Ascending aorta (tissue), 2 donors: ENCODE measurements around the gene SNRNP25. TPM values are rescaled to one million over a fixed set of nuclear protein-coding genes. Genes with fewer than 3 reads are reported as not detected.

Experiments used
- DNase-seq, 2 donors: peaks; one replicate each; pipeline ENCODE4 v3.0.0-alpha.2; 2019; ENCODE audit warnings: low spot score in 2 of 2
- H3K27ac ChIP-seq, 2 donors: fragments of 200-600 bp; sonication (generic); one replicate each; pipeline ENCODE4 v1.5.1; 2016 to 2017; ENCODE audit warnings: mild to moderate bottlenecking in 1 of 2
- H3K27me3 ChIP-seq: fragments of 200-600 bp; sonication (generic); one replicate; pipeline ENCODE4 v1.5.1; 2017
- H3K36me3 ChIP-seq, 2 donors: fragments of 200-600 bp; sonication (generic); one replicate each; pipeline ENCODE4 v1.5.1; 2016
- H3K4me1 ChIP-seq, 2 donors: fragments of 200-600 bp; sonication (generic); one replicate each; pipeline ENCODE4 v1.5.1; 2016 to 2017; ENCODE audit warnings: mild to moderate bottlenecking in 1 of 2
- H3K4me3 ChIP-seq, 2 donors: fragments of 200-600 bp; sonication (generic); one replicate each; pipeline ENCODE4 v1.5.1; 2016 to 2017; ENCODE audit warnings: mild to moderate bottlenecking in 1 of 2
- H3K9me3 ChIP-seq, 2 donors: fragments of 200-600 bp; sonication (generic); one replicate each; pipeline ENCODE4 v1.5.1; 2016
- CTCF ChIP-seq, 3 experiments: fragments of 200-600 bp in 2 of 3; fragments of 450-650 bp in 1 of 3; sonication (generic) in 2 of 3; IDR thresholded peaks; one replicate each; pipeline ENCODE4 v1.5.1; 2016 to 2019; ENCODE audit warnings: antibody characterized with exemption in 3 of 3, mild to moderate bottlenecking in 1 of 3, moderate library complexity in 1 of 3
- intact Hi-C: fragments of 100-400 bp; cut with DNase I; formaldehyde crosslinking; loops from one replicate; pipeline ENCODE4 v1.15.1; 2023
- total RNA-seq: library from RNA; depleted of rRNA; stranded (reverse); fragments of >200 nt; gene quantifications from one replicate; pipeline ENCODE4 v1.1.0, GENCODE V29; 2016

Gene SNRNP25
- total RNA-seq, 1 donor from 2014 or later, result not detected

- intact Hi-C loops, result loop anchor here (1.0 kb wide), 1 partner anchor 13 kb away; the partner anchor contains the start of gene RHBDF1
- DNase-seq, result peak; percentile 84 to 96
- Histone ChIP-seq H3K27me3 (no peaks in the 10 kb centered on the region), H3K27ac (peak overlapping the region; percentile 87 to 92), H3K9me3 (no peaks in the 10 kb centered on the region), H3K36me3 (peaks cover 53 to 60% of the 10 kb centered on the region in 2 donors), H3K4me1 (peaks cover 33 to 39% of the 10 kb centered on the region in 2 donors), H3K4me3 (peak overlapping the region in 1 of 2 donors; percentile 30)
- no peak for TF ChIP-seq CTCF (IDR thresholded peaks at IDR 0.05)
Observed at GRCh38 chr16:84718-85406, 31.2 kb downstream of the SNRNP25 start.

GRCh38 chr16:85407-85782, 31.8 kb downstream of the SNRNP25 start:
- Histone ChIP-seq H3K4me3 (peak overlapping the region in 1 of 2 donors; percentile 30), H3K9me3 (no peaks in the 10 kb centered on the region), H3K27me3 (no peaks in the 10 kb centered on the region), H3K4me1 (peaks cover 33 to 38% of the 10 kb centered on the region in 2 donors), H3K36me3 (peaks cover 57 to 60% of the 10 kb centered on the region in 2 donors), H3K27ac (peak overlapping the region; percentile 87 to 92)
- intact Hi-C loops, result no loop called here
- no peak for DNase-seq
- TF ChIP-seq CTCF (IDR thresholded peaks at IDR 0.05), result no peak

- Histone ChIP-seq H3K27me3 (no peaks in the 10 kb centered on the region), H3K27ac (peak overlapping the region; percentile 87 to 92), H3K4me1 (peaks cover 33 to 38% of the 10 kb centered on the region in 2 donors), H3K4me3 (peak overlapping the region in 1 of 2 donors; percentile 30), H3K36me3 (peaks cover 57 to 59% of the 10 kb centered on the region in 2 donors), H3K9me3 (no peaks in the 10 kb centered on the region)
- intact Hi-C loops, result no loop called here
- no peak for DNase-seq
- TF ChIP-seq CTCF (IDR thresholded peaks at IDR 0.05), result no peak
Observed at GRCh38 chr16:85865-86264, 32.2 kb downstream of the SNRNP25 start.

- Histone ChIP-seq H3K9me3 (no peaks in the 10 kb centered on the region), H3K4me1 (peaks cover 33 to 43% of the 10 kb centered on the region in 2 donors), H3K27me3 (no peaks in the 10 kb centered on the region), H3K27ac (peak overlapping the region; percentile 87 to 92), H3K36me3 (peaks cover 56 to 57% of the 10 kb centered on the region in 2 donors), H3K4me3 (no peak overlapping the region)
- intact Hi-C loops, result no loop called here
- no peak for TF ChIP-seq CTCF (IDR thresholded peaks at IDR 0.05)
- no peak for DNase-seq
Observed at GRCh38 chr16:86483-86952, 32.9 kb downstream of the SNRNP25 start.

- DNase-seq, result no peak
- TF ChIP-seq CTCF (IDR thresholded peaks at IDR 0.05), result no peak
- Histone ChIP-seq H3K4me3 (no peak overlapping the region), H3K36me3 (peaks cover 56 to 57% of the 10 kb centered on the region in 2 donors), H3K27ac (no peak overlapping the region), H3K4me1 (peaks cover 25 to 35% of the 10 kb centered on the region in 2 donors), H3K27me3 (no peaks in the 10 kb centered on the region), H3K9me3 (no peaks in the 10 kb centered on the region)
- intact Hi-C loops, result no loop called here
Observed at GRCh38 chr16:88613-89012, 35.0 kb downstream of the SNRNP25 start.
